Measurements from ENCODE around the gene C1orf35.

GRCh38 chr1:228151180-228151925 lies 48.2 kb upstream of the C1orf35 start:
- TF ChIP-seq CTCF (IDR thresholded peaks at IDR 0.05; ENCODE audit: poor library complexity) (no peak), EZH2phosphoT487 (IDR thresholded peaks at IDR 0.05; ENCODE audit: low read depth, severe bottlenecking, unreplicated experiment) (no peak), EZH2 (IDR thresholded peaks at IDR 0.05; ENCODE audit: borderline replicate concordance) (no peak)

Data from hepatocyte (in vitro differentiated cells).